Mucosa of gallbladder (tissue), 1 donor: ENCODE results near the gene SHROOM1. TPM values are rescaled to one million over a fixed set of nuclear protein-coding genes. Genes with fewer than 3 reads are reported as not detected.

Experiments used
- DNase-seq: peaks from one replicate; pipeline ENCODE4 v3.0.0-alpha.2; 2020; ENCODE audit warnings: low spot score
- total RNA-seq: library from RNA; stranded (reverse); gene quantifications from one replicate; pipeline ENCODE4 v1.2.1, GENCODE V29; 2021
- donor health status: DM: no; HTN: no; CAD: no.

The SHROOM1 gene
- total RNA-seq, 1 donor from 2014 or later, result 96.1 TPM

DNA sequence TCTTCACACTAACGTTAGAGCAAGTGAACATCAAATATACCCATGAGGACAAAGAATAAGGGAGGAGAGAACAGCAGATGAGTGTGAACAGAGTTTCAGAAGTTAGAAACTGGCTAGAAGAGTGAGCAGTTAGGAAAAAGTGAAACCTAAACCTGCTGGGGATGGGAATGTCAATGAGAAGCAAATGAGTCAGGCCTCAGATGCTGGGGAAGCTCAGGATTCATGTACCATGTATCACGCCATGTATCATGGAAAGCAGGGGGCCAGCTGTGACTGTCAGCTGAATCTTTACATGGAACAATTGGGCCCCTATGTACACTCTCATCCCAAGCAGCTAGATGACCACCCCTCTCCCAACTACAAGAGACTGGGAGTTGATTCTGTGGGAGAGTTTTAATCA lies 19.6 kb upstream of the SHROOM1 start:
- DNase-seq, result no peak

DNA sequence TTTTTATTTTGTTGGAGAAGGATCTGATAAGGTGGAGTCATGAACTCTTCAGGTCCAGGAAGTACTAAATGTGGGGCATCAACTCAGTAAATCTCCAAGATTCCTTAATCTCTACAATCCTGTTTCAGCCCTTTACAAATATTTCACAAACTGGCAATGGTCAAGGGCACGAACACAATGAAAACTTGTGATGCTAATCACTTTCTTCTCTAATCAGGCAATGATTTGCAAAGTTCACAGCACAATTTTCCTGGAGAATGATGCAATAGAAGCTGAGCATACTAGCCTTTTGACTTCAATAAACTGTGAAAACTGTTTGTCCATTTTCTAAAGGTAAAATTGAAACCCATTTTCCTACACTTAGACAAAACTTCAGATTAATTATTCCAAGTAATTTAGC lies 18.9 kb upstream of the SHROOM1 start:
- no peak for DNase-seq

DNA sequence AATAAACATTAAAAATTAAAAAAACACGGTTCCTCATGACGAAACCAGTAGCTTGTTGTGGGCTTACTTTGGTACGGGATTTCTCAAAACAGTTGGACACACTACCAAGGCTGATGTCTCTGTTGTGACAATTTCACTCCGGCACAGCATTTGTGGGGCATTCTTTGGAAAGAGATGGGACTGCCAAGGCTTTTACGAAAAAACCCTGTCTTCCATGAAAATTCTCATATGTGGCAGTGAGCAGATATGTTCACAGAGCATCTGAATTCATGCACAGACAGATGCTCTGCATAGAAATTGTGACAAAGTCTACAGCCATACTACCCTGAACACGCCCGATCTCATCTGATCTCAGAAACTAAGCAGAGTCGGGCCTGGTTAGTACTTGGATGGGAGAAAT lies 17.8 kb upstream of the SHROOM1 start:
- no peak for DNase-seq

DNA sequence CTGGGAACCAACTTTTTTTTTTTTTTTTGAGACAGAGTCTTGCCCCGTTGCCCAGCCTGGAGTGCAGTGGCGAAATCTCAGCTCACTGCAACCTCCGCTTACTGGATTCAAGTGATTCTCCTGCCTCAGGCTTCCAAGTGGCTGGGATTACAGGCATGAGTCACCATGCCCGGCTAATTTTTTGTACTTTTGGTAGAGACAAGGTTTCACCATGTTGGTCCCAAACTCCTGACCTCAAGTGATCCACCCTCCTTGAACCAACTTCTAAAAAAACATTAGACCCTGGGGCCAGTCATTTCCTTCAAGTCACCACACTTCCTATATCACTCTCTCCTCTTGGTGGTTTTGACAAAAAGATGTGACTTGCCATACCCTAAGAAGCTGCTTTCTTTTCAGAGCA lies 10.9 kb upstream of the SHROOM1 start:
- DNase-seq, result no peak

DNA sequence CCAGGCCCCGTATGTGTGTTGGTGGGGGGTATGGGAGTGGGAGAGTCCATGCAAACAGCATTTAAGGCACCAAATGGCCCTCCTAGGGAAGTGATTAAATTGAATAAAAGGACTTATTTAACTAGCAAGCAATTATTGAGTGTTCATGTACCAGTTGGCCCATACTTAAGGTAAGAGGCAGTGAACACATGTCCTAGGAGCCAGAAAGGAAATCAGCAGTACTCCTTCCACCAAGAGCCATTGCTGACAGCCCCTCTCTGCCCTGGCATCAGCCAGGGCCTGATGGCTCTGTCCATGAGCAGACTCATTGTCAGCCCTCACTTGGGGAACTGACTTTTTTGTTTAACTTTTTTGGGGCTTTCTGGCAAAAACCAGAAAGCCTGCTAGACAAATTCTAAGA lies 10.4 kb upstream of the SHROOM1 start:
- DNase-seq, result no peak

DNA sequence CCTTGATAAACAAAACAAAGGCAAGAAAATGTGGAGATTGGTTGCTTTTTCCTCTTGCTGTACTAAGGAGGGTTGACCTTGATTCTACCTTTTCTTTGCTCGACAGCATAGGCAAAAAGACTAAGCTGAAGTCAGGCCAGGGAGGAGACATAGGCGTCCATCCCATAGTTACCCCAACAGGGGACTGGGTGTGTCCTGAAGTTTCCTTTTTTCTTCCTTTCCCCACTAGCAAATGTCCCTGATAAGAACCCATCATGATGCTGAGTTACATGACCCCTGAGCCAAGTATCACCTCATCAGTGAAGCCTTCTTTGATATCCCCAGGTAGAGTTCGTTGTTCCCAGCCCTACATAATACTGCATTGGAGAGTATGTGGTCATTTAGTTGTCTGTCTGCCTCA lies 9.9 kb upstream of the SHROOM1 start:
- DNase-seq, result no peak

DNA sequence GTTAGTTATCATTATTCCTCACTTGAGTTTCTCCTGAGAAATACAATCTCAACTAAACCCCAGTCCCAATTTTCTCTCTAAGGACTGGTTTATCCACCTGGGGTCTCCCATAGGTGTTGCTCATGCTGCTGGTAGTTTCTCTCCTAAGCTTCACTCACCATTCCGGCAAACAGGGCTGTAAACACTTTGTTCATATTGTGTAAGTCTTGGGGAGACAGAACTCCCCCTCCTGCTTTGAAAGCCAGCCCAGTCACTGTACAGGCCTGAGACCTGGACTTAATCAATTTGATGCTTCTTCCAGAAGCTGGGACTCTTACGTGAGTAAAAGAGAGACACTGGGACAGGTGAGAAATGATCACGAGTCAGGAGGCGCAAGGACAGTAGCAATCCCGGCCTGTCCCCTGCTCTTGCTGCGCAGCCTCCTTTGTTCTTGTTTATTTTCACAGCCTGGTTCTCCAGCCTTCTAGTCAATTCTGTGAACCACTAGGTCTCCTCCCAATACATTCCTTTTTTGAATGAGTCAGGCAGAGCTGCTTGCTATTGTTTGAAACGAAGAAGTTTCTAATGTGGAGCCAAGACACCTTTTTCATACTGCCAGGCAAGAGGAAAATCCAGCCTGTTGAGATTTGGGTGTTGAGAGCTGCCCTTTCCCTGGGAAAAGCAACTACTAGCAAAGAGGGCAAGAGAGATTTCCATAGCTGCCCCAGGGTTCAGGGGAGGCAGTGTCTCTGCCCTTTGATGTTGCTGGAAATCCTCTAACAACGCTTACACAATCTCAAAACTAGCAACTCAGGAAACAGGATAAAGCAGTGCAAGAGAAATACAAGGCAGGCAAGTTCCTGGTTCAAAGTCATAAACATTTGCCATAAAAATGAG lies 9.2 kb upstream of the SHROOM1 start:
- DNase-seq, result peak; percentile 52

DNA sequence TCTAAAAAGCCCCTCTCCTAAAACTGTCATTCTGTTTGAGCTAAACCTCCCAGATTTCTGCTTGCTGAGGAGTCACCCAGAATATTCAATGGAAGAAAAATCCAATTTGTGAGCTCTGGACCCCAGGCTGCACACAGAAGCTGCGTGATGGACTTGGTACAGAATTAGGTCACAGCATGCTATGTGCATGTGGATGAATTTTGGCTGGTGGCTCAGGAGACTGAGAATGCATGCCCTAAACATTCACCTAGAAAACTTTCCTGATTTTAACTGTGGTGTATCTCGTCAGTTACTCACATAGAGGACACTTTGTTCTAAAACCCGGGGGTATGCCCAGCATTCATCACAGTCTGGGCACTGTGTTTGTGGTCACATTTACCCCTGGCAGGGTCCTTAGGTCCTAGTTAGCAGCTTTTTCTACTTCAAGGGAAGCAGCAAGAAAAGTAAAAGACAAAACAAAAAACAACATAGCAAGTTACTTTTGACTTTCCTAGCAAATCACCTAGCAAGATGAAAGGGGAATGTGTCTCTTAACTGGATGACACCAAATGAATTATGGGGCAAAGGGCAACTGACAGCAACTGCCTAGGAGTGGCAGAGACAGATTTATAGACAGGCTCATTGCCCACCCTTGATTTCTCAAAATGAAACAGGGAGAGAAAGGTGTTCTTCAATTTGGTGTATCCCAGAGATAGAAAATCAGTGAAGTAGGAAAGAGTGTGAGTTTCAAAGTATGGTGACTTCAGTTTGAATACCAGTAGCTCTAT lies 8.3 kb upstream of the SHROOM1 start:
- no peak for DNase-seq

DNA sequence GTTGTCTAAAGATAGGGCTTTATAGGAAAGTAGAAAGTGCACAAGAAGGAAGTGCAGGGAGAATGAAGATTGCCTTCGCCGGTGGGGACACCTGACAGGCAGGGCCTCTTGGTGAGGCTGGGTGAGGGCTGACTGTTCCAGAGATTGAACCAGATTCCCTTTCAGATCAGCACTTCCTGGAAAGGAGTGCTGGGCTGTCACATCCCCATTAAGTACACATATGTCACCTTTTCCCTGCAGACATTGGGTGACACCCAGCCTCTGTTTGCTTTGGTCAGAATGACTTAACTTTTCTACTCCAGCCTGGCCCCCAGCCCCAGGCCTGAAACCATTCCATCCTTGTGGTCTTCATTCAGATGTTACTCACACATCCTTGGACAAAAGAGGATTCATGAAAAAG lies 7.4 kb upstream of the SHROOM1 start:
- peak; percentile 67 for DNase-seq

DNA sequence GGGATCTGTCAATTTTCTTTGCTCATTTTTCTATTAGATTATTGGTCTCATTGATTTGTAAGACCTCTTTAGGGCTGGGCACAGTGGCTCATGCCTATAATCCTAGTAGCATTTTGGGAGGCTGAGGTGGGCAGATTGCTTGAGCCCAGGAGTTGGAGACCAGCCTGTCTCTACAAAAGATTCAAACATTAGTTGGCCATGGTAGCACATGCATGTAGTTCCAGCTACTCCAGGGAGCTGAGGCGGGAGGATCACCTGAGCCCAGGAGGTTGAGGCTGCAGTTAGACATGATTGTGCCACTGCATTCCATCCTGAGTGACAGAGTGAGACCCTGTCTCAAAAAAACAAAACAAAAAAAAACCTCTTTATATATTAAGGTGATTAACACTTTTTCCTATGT lies 6.4 kb upstream of the SHROOM1 start:
- DNase-seq, result no peak

DNA sequence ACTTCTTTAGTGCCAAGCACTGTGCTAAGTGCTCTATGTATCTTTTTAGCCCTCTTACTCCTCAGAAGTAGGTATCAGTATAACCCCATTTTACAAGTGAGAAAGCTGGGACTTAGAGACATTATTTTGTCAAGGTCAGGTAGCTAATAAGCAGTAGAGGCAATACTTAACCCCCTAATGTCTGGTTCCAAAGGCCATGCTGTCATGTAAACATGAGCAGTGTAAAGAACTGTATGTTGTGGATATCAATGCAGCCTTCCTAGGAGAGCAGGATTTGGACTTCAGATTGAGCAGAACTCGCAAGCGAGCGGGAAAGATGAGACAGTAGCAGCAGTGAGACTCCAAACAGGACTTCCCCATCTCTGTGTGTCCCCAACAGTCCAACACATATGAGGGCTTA lies 3.6 kb upstream of the SHROOM1 start:
- no peak for DNase-seq

DNA sequence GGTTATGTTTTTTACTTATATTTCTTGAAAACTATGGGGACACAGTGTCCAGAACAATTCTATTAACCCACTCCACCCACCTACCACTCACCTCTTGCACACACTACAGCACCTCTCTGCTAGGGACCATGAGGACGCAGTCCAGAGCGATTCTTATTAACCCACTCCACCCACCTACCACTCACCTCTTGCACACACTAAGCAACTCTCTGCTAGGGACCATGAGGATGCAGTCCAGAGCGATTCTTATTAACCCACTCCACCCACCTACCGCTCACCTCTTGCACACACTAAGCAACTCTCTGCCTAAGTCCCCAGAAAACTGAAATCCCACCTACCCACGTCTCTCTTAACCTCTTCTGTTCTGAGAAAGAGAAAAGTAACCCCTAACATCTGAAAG lies 2.2 kb upstream of the SHROOM1 start:
- no peak for DNase-seq

DNA sequence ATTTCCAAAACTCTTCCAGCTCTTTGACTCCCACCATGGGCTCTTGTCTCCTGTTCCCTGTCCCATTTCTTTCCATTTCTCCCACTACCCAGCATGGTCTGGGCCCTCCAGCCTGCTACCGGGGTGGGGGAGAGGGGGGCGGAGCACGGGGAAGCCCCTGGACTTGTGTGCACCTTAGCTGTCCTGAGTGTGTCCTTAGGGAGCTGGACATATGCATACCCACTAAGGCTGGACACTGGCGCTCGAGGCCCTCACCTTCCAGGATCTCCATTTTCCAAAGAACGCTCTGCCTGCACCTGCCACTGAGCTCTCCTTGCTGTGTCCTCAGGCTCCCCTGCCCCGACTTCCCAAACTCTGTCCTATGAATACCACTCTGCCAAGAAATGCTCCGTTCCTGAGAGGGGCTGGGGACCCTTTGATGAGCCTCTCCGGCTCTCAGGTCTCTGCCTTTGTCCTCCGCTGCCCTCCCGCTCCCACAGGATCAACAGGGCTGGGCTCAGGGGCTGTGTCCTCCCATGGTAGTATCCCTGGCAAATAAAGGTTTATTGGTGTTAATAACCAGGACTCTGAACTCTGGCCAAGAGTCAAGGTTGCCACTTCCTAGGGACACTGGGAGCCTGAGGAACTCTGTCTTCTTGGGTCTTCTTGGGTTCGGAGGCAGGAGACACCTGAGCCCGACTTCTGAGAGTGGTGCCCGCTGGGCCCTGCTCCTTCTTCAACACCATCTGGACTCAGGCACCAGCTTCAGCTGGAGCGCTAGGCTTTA lies 831 bp upstream of the SHROOM1 start:
- no peak for DNase-seq

DNA sequence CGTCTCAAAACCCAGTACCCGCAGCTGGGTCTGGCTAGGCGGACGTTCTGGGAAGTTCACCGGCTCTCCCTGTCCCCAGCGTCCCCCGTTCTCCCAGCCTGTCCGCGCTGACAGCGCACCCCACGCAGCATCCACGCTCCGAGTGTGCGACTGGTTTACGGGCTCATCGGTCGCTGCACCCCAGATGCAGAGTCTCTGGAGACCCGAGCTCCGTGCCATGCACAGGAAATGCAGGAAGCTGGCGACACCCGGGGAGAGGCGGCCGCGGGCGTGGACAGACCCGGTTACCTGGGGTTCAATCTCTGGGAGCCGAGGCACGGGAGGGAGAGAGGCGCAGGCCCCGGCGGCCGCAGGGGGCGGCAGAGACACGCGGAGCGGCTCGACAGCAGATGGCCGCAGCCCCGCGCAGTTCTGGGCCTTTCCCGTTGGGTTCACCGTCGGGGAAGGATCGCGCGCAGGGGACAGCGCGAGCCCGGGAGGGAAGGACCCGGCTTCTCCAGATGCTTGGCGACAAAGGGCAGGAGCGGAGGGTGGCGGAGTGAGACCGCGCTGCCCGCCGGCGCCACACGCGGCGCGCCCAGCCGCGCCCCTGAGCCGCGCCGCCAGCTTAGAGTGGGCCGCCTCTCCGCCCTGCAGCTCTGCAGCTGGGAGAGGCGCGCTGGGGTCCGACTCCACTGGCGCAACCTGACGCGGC lies 558 bp downstream of the SHROOM1 start:
- DNase-seq, result peak; percentile 78

DNA sequence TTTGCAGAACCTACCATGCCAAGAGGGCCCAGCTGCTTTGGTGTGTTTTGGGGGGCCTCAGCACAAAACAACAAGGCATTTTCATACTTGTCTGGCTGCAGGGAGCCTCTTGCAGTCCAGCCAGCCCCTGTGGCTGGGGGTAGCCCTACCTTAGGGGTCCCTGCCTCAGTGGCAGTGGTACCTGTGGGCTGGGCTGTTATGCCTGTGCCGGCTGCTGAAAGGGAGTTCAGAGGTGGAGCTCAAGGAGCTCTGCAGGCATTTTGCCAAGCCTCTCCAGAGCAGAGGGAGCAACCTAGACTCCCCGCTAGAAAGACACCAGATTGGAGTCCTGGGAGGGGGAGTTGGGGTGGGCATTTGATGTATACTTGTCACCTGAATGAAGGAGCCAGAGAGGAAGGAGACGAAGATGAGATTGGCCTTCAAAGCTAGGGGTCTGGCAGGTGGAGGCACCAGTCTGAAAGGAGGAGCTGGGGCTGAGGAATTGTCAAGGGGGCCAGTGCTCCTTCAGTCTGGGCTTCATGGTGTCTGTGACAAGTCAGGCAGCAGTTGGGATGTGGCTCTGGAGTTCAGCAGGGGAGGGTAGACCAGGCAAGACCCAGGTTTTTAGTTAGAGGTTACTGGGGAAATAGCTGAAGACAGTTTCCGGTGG lies 1.5 kb downstream of the SHROOM1 start:
- no peak for DNase-seq

DNA sequence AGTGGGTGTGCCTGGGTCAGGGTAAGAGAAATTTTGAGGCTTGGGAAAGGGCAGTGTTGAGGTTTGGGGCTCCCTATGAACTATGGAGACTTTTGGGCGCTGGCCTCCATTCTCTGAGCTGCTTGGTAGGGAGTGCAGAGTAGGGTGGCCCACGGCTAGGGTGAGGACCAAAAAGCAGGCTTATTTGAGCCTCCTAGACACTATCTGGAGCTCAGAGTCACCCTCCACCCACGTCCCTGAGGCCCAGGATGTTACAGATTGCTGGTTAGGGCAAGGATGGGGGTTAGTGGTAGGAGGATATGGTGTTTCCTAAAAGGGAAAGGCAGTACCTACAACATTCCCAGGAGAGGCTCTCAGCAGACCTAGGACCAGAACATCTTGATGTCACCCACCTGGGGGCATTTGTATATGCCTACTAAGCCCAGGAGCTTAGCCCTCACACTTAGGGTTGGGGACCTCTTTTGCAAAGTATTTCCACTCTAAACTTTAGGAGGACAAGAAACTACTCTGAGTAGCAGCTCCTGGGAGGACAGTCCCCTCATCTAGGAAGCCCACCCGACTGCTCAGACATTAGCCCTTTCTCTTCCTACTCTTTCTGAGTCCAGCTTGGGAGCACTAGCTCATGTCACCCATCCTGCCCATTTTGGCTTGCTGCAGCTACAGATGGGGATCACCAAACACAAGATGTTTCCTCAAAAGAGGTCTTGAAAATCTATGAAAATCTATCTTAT lies 2.3 kb downstream of the SHROOM1 start:
- DNase-seq, result no peak

DNA sequence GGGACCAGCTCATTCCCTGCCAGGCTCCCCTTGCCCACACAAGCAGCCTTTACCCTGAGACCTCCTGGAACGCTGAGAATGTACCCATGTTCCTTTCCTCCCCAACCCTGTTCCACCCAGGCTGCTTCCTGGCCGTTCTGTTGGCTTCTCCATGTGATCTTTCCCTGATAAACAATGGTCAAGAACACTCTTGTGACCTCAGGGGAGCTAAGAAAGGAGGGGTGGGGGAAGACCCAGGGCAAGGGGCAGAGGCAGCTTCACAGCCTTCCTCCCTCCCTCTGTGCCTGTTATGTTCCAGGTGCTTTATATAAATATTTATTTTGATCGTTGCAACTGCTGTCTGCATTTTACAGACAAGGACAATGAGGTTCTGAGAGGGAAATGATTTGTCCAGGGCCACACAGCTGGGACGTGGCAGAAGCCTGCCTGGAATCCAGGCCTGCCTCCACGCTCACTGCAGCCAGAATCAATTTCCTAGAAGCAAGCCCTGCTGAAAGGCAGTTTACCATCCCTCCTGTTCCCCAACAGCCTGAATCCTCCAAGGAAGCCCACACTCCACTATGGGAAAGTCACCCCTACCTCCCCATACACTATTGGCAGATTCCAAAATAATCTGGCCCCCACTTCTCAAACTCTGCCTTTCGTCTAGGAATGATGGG lies 3.9 kb downstream of the SHROOM1 start:
- peak; percentile 27 for DNase-seq

DNA sequence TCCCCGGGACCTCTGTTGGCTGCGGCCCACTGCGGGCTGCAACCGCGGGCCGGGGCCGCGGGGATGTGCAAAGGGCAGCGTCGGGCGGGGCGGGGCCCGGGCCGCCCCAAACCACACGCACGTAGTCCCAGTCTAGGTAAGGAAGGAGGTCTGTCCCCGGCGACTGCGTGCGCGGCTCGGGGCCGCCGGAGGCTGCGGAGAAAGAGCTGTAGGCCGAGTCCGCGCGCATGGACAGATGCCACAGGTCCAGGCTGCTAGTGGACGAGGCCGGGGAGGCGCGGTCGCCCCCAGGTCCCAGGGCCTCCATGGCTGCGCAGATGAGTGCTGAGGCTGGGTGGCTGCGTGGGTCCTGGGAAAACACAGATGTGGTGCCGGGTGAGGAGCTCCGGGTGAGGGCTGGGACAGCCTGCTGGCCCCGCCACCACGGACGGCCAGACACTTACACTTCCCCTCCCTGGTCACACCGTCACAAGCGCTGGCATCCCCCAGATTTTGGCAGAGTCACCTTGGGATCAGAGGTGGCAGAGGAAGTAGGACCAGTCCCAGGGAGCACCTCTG lies 4.5 kb downstream of the SHROOM1 start:
- no peak for DNase-seq

DNA sequence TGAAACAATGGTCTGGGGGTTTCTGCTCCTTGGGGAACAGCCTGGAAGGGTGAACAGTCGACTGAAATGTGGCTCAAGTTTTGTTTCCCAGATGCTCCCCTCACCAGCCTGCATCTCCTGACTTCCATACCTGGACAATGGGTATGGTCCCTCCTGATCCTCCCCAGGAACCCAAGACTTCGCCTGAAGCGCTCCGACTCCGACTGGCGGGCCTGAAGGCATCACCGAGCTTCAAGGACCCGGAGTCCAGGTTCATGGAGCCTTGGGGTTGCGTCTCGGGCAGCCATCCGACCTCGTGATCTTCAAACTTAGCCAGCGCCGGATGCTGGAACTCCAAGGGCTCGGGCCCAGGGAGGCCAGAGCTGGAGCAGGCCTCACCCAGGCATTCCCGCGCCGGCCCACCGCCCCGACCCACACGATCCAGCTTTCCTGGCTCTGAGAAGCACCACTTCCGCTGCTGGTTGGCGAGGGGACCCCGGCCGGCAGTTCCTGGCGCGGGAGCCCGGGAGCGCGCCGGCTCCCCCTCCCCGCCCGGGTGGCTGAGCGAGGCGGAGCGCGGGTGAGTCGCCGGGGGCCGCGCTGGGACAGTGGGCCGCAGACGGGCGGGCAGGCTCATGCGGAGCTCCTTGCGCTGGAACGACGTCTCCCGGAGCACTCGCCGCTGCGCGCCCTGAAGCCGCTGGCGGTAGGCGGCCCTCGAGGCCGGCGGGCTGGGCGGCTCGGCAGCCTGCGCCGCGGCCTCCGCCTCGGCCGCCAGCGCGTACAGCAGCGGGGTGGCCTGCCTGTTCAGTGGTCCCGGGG lies 5.2 kb downstream of the SHROOM1 start:
- DNase-seq, result no peak
